ENCODE data around the gene ZGPAT.

Gene ZGPAT

GRCh38 chr20:63783970-63784369 is 76.1 kb downstream of the ZGPAT start:
- DNase-seq (ENCODE audit: low spot score): no peak

DNA sequence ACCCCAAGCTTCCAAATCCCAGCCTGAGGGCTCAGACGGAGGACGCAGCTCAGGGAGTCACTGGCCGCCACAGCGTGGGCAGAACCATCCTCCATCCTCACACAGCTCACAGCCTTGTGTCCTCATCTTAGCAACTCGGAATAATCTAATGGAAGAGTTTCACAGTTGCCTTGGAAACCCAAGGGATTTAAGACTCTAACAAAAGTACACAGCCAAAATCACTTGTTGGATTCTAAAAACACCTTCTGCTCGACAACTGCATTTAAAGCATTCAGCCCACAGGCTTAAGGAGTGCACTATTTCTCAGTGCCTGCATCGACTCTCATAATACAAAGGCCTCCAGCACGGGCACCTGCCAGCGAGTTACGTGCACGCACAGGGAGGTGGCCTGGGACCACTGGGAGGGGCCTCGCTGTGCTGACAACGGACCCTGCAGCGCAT is 77.9 kb downstream of the ZGPAT start:
- no peak for DNase-seq (ENCODE audit: low spot score)
